HepG2 (cell line): ENCODE measurements around the gene DAZL. TPM values are rescaled to one million over a fixed set of nuclear protein-coding genes. Genes with fewer than 3 reads are reported as not detected.

Experiments used
- ATAC-seq: fragments of 200-7000 bp; cut with Tn5 transposase; 3 replicates; pipeline ENCODE4 v1.9.1; 2020; ENCODE audit warnings: mild to moderate bottlenecking, moderate library complexity
- BruUV-seq: library from RNA; stranded (reverse); fragments of 400-500 nt; replicated peaks from 2 replicates; lab custom pipeline; 2021; lab: Mats Ljungman, UMichigan
- CTCF ChIA-PET: fragments of 300-600 bp; formaldehyde crosslinking; extraction: SDS; loops from one replicate; lab custom pipeline; 2021; ENCODE audit warnings: low total read pairs, inconsistent platforms, low intra/inter-chr PET ratio; lab: Yijun Ruan, JAX
- POLR2A ChIA-PET: fragments of 350-600 bp; sonication (Branson Sonifier 250); formaldehyde crosslinking; loops from one replicate; lab custom pipeline; 2020; ENCODE audit warnings: antibody characterized with exemption, inconsistent platforms; lab: Yijun Ruan, JAX
- DNase-seq: peaks from one replicate; pipeline ENCODE4 v3.0.0-alpha.2; 2015; ENCODE audit warnings: low spot score
- FAIRE-seq: peaks from 3 replicates; lab custom pipeline; 2011; peaks lifted over from hg19 to GRCh38; lab: Jason Lieb, UNC
- H2AFZ ChIP-seq: one replicate; pipeline ENCODE4 v1.6.1; 2011; ENCODE audit warnings: low read length, inconsistent platforms
- H3K27ac ChIP-seq: fragments of 300-600 bp; 3 replicates; pipeline ENCODE4 v1.8.0; 2011; ENCODE audit warnings: mixed run types, mild to moderate bottlenecking, mixed read lengths, low read length, inconsistent platforms; ENCODE audit not compliant: insufficient read depth; ENCODE audit errors: extremely low read length
- H3K27me3 ChIP-seq, 2 experiments: fragments of 200-600 bp in 1 of 2; 2 replicates in 1 of 2; 3 replicates in 1 of 2; pipeline versions ENCODE4 v1.6.0 to v1.8.0; 2011; ENCODE audit warnings: low read length in 2 of 2, mild to moderate bottlenecking in 2 of 2, moderate library complexity in 2 of 2, inconsistent platforms in 1 of 2; ENCODE audit not compliant: insufficient read depth in 2 of 2, control insufficient read depth in 1 of 2
- H3K36me3 ChIP-seq, 2 experiments: fragments of 200-600 bp in 1 of 2; replicated peaks in 1 of 2; 2 replicates in 1 of 2; 3 replicates in 1 of 2; pipeline versions ENCODE4 v1.5.1 to v1.8.0; 2011; ENCODE audit warnings: low read length in 2 of 2, inconsistent platforms in 1 of 2; ENCODE audit not compliant: insufficient read depth in 2 of 2, control insufficient read depth in 1 of 2
- H3K4me1 ChIP-seq: 2 replicates; pipeline ENCODE4 v1.5.1; 2012; ENCODE audit warnings: low read length, inconsistent platforms; ENCODE audit not compliant: insufficient read depth
- H3K4me2 ChIP-seq: 2 replicates; pipeline ENCODE4 v1.6.0; 2011; ENCODE audit warnings: low read depth, low read length, inconsistent platforms
- H3K4me3 ChIP-seq, 3 experiments: fragments of 200-600 bp in 1 of 3; sonication (generic), shearing (Covaris generic) in 1 of 3; replicated peaks in 1 of 3; 2 replicates each; pipeline ENCODE4 v1.5.1; 2011 to 2016; ENCODE audit warnings: low read length in 3 of 3, inconsistent platforms in 2 of 3, low read depth in 2 of 3, mild to moderate bottlenecking in 2 of 3, control low read depth in 1 of 3, mixed read lengths in 1 of 3; ENCODE audit not compliant: insufficient read depth in 1 of 3
- H3K79me2 ChIP-seq: one replicate; pipeline ENCODE4 v1.6.1; 2011; ENCODE audit warnings: low read length, inconsistent platforms; ENCODE audit not compliant: insufficient read depth
- H3K9ac ChIP-seq: 2 replicates; pipeline ENCODE4 v1.6.0; 2011; ENCODE audit warnings: mild to moderate bottlenecking, low read depth, low read length, inconsistent platforms; ENCODE audit not compliant: insufficient read depth
- H3K9me3 ChIP-seq: 2 replicates; pipeline ENCODE4 v1.5.1; 2012; ENCODE audit warnings: mild to moderate bottlenecking, low read length
- H4K20me1 ChIP-seq: 2 replicates; pipeline ENCODE4 v1.6.0; 2011; ENCODE audit warnings: inconsistent platforms, mild to moderate bottlenecking, low read length, moderate library complexity; ENCODE audit not compliant: insufficient read depth
- ATF5 ChIP-seq: sonication (generic); formaldehyde crosslinking; IDR thresholded peaks from 2 replicates; pipeline ENCODE4 v1.4.0; 2020; ENCODE audit warnings: mild to moderate bottlenecking, low read depth, missing genetic modification reagents
- FOXP4 ChIP-seq: sonication (generic); formaldehyde crosslinking; IDR thresholded peaks from 2 replicates; pipeline ENCODE4 v1.4.0; 2020; ENCODE audit warnings: missing genetic modification reagents
- HOMEZ ChIP-seq: IDR thresholded peaks from 2 replicates; pipeline ENCODE4 v1.6.1; 2016; ENCODE audit warnings: low read depth
- MIER2 ChIP-seq: IDR thresholded peaks from 2 replicates; pipeline ENCODE4 v1.6.1; 2016; ENCODE audit warnings: missing biosample characterization, missing genetic modification reagents
- NFE2L2 ChIP-seq: fragments of 150-350 bp; IDR thresholded peaks from 2 replicates; pipeline ENCODE4 v1.6.1; 2014; ENCODE audit warnings: low read length
- PLSCR1 ChIP-seq: sonication (generic); formaldehyde crosslinking; IDR thresholded peaks from 2 replicates; pipeline ENCODE4 v1.5.0; 2020; ENCODE audit warnings: missing genetic modification reagents, mild to moderate bottlenecking, borderline replicate concordance
- SNAPC4 ChIP-seq: sonication (generic); formaldehyde crosslinking; IDR thresholded peaks from 2 replicates; pipeline ENCODE4 v1.4.0; 2020; ENCODE audit warnings: mild to moderate bottlenecking, missing genetic modification reagents
- SOX5 ChIP-seq: IDR thresholded peaks from 2 replicates; pipeline ENCODE4 v1.6.1; 2016; ENCODE audit warnings: borderline replicate concordance
- ZNF234 ChIP-seq: sonication (generic); formaldehyde crosslinking; conservative IDR thresholded peaks from 2 replicates; pipeline ENCODE4 v1.5.1; 2020; ENCODE audit warnings: mild to moderate bottlenecking, missing genetic modification reagents
- ZNF264 ChIP-seq: sonication (generic); formaldehyde crosslinking; IDR thresholded peaks from 2 replicates; pipeline ENCODE4 v1.4.0; 2020; ENCODE audit warnings: missing genetic modification reagents
- ZNF496 ChIP-seq: sonication (generic); formaldehyde crosslinking; IDR thresholded peaks from 2 replicates; pipeline ENCODE4 v1.8.1; 2023; ENCODE audit warnings: mild to moderate bottlenecking, moderate library complexity, missing genetic modification reagents; ENCODE audit not compliant: insufficient replicate concordance
- WGBS: methylation state at CpG from one replicate; pipeline ENCODE4 v1.1.6; 2017; ENCODE audit warnings: low lambda C conversion rate; 5-methylcytosine and 5-hydroxymethylcytosine counted together
- in situ Hi-C: cut with HindIII; loops from 2 replicates; pipeline ENCODE4 v1.10.0; 2017; ENCODE audit warnings: low pct_unique_long_range_greater_than_20kb; ENCODE audit not compliant: extremely low pct_ligation_motif_present
- intact Hi-C: fragments of 100-400 bp; cut with micrococcal nuclease; formaldehyde crosslinking; loops from one replicate; pipeline ENCODE4 v1.10.0; 2022; ENCODE audit not compliant: unreplicated experiment
- polyA plus RNA-seq, 8 experiments: library from polyadenylated mRNA; depleted of rRNA in 3 of 8; stranded (reverse) in 7 of 8; unstranded in 1 of 8; fragments of >200 nt; fragmentation: Illumina TruSeq in 4 of 8; extraction: Trizol in 4 of 8; gene quantifications; 2 replicates each; pipeline versions ENCODE4 v1.2.1 to v1.2.3, GENCODE V29; 2011 to 2016; ENCODE audit warnings: low read depth in 4 of 8, missing spikeins in 1 of 8, mixed read lengths in 1 of 8; ENCODE audit not compliant: insufficient read depth in 1 of 8
- total RNA-seq, 5 experiments: library from RNA; depleted of rRNA; stranded (reverse); fragments of >200 nt; fragmentation: Illumina TruSeq; extraction: Trizol; gene quantifications; 2 replicates each; pipeline ENCODE4 v1.2.3, GENCODE V29; 2016; ENCODE audit warnings: low read depth in 1 of 5

Gene DAZL
- total and polyA plus RNA-seq, 2 of the 13 experiments (the other 11 are each of a cell fraction or from before 2014, with no cell fraction given) = not detected

GRCh38 chr3:16543242-16543864 is 61.9 kb downstream of the DAZL start:
- H3K27me3 ChIP-seq = peaks cover 0 to 39% of the 10 kb centered on the region in 2 experiments; a peak in 3 of 5 replicates
- POLR2A ChIA-PET = no interaction called here
- no peak overlapping the region for H3K4me3 ChIP-seq
- no TSS peak for BruUV-seq
- H3K27ac ChIP-seq = no peak overlapping the region
- no peaks in the 10 kb centered on the region for H3K36me3 ChIP-seq
- H3K4me1 ChIP-seq = no peaks in the 10 kb centered on the region
- DNase-seq (no peak), FAIRE-seq (no peak), ATAC-seq (no peak)
- H3K9ac ChIP-seq = no peak overlapping the region
- no peaks in the 10 kb centered on the region for H3K79me2 ChIP-seq
- in situ Hi-C loops = loop anchor here (25.0 kb wide), 1 partner anchor 506 kb away; no protein-coding TSS in a partner anchor
- intact Hi-C loops = no loop called here
- no peak overlapping the region for H2AFZ ChIP-seq
- 2% methylated on average over 5 of the region's 6 CpGs for WGBS
- no peaks in the 10 kb centered on the region for H4K20me1 ChIP-seq
- CTCF ChIA-PET = interaction anchor here (0.7 kb wide), 1 partner anchor 239 kb away, joined by 3 read pairs; no protein-coding TSS in a partner anchor
- no peak overlapping the region for H3K4me2 ChIP-seq
- H3K9me3 ChIP-seq = no peaks in the 10 kb centered on the region
- no peak for TF ChIP-seq FOXP4 (CRISPR knock-in tag)
- TF ChIP-seq MIER2 (CRISPR knock-in tag) = no peak
- TF ChIP-seq SOX5 (CRISPR knock-in tag) = no peak
- no peak for TF ChIP-seq ATF5 (CRISPR knock-in tag)
- no peak for TF ChIP-seq HOMEZ (CRISPR knock-in tag)
- TF ChIP-seq PLSCR1 = no peak
- no peak for TF ChIP-seq ZNF496 (CRISPR knock-in tag)
- TF ChIP-seq SNAPC4 (CRISPR knock-in tag) = no peak
- TF ChIP-seq ZNF264 (CRISPR knock-in tag) = no peak
- no peak for TF ChIP-seq ZNF234 (CRISPR knock-in tag)
- no peak for TF ChIP-seq NFE2L2
